Measurements from ENCODE around the gene COQ9. TPM values are rescaled to one million over a fixed set of nuclear protein-coding genes. Genes with fewer than 3 reads are reported as not detected.

The COQ9 gene
- total RNA-seq, 1 donor from 2014 or later = 48.3 TPM

GRCh38 chr16:57485916-57486857 is 38.9 kb downstream of the COQ9 start, which contains the start of gene DOK4:
Gene DOK4, minus strand, starts transcription at chr16:57486493. Its CDS starts 6,986 bp downstream, at chr16:57479507.
- peaks cover 52% of the 10 kb centered on the region for H3K4me1 Mint-ChIP-seq
- DNase-seq (ENCODE audit: low spot score in 2 of 2, unreplicated experiment in 2 of 2) = peak; percentile 77 to 84
- H3K36me3 Mint-ChIP-seq = no peaks in the 10 kb centered on the region
- no peak for TF ChIP-seq CTCF (IDR thresholded peaks at IDR 0.05; ENCODE audit: unreplicated experiment)
- no peaks in the 10 kb centered on the region for H3K27me3 Mint-ChIP-seq (ENCODE audit: low read depth)
- no peaks in the 10 kb centered on the region for H3K9me3 Mint-ChIP-seq
- H3K27ac Mint-ChIP-seq = peak within 1 kb of the TSS; percentile 97
- H3K4me3 Mint-ChIP-seq = peak within 1 kb of the TSS; percentile 92

- Mint-ChIP-seq H3K36me3 (no peaks in the 10 kb centered on the region), H3K27me3 (ENCODE audit: low read depth) (no peaks in the 10 kb centered on the region), H3K4me1 (peaks cover 49% of the 10 kb centered on the region), H3K4me3 (peak overlapping the region; percentile 73), H3K9me3 (no peaks in the 10 kb centered on the region), H3K27ac (peak overlapping the region; percentile 97)
- no peak for DNase-seq (ENCODE audit: low spot score in 2 of 2, unreplicated experiment in 2 of 2)
- TF ChIP-seq CTCF (IDR thresholded peaks at IDR 0.05; ENCODE audit: unreplicated experiment) = no peak
These were observed 39.9 kb downstream of the COQ9 start for GRCh38 chr16:57486858-57487834.

GRCh38 chr16:57489229-57489628 is 42.0 kb downstream of the COQ9 start:
- Mint-ChIP-seq H3K27ac (no peak overlapping the region), H3K4me1 (peaks cover 34% of the 10 kb centered on the region), H3K9me3 (no peaks in the 10 kb centered on the region), H3K27me3 (ENCODE audit: low read depth) (no peaks in the 10 kb centered on the region), H3K4me3 (no peak overlapping the region), H3K36me3 (no peaks in the 10 kb centered on the region)
- no peak for DNase-seq (ENCODE audit: low spot score in 2 of 2, unreplicated experiment in 2 of 2)
- no peak for TF ChIP-seq CTCF (IDR thresholded peaks at IDR 0.05; ENCODE audit: unreplicated experiment)

GRCh38 chr16:57493767-57494166 is 46.5 kb downstream of the COQ9 start:
- Mint-ChIP-seq H3K27ac (no peak overlapping the region), H3K4me3 (no peak overlapping the region), H3K9me3 (no peaks in the 10 kb centered on the region), H3K36me3 (no peaks in the 10 kb centered on the region), H3K4me1 (no peaks in the 10 kb centered on the region), H3K27me3 (ENCODE audit: low read depth) (no peaks in the 10 kb centered on the region)
- TF ChIP-seq CTCF (IDR thresholded peaks at IDR 0.05; ENCODE audit: unreplicated experiment) = no peak
- no peak for DNase-seq (ENCODE audit: low spot score in 2 of 2, unreplicated experiment in 2 of 2)

- H3K27ac Mint-ChIP-seq = peak overlapping the region; percentile 47
- DNase-seq (ENCODE audit: low spot score in 2 of 2, unreplicated experiment in 2 of 2) = no peak
- H3K4me3 Mint-ChIP-seq = no peak overlapping the region
- no peaks in the 10 kb centered on the region for H3K27me3 Mint-ChIP-seq (ENCODE audit: low read depth)
- peaks cover 14% of the 10 kb centered on the region for H3K4me1 Mint-ChIP-seq
- no peaks in the 10 kb centered on the region for H3K9me3 Mint-ChIP-seq
- TF ChIP-seq CTCF (IDR thresholded peaks at IDR 0.05; ENCODE audit: unreplicated experiment) = no peak
- H3K36me3 Mint-ChIP-seq = no peaks in the 10 kb centered on the region
These were observed 49.8 kb downstream of the COQ9 start for GRCh38 chr16:57497121-57497520.

Measured in mesothelial cell of epicardium (in vitro differentiated cells).